ENCODE data around the gene SCARF2.

SCARF2 gene

DNA sequence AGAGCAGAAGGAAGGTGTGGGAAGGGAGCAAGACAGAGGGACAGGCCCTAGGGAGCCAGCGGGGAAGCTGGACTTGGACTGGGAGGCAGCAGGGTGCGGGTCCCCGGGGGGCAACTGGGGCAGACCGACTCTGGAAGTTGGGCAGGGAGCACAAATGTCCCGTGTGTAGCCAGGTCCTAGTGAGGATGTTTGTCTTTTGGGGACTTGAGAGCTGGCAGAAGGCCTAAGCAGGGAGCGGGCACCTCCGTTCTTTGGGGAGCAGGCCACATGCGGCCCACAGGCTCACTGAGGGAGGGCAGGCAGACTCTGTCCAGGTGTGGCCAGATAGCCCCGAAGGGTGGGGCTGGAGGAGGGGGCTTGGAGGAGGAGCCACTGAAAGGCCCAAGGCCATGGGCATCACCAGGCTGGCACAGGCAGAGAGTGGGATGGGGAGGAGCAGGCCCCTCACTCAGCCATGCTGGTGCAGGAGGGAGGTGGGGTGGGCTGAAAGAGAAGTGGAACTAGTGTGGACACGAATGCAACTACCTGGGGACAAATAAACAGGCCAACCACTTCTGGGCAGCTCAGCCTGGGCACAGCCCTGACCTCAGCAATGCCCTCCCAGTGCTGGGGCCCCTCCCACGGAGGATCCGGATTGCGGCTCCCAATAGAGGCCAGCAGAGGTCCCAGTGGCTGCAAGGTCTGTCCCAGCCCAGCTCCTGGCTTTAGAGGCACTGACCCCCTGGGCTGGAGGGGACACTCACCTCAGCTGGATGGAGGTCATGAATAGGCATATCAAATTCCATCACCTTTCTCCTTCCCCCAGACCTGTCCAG lies 1.3 kb upstream of the SCARF2 start:
- Histone ChIP-seq H3K36me3 (ENCODE audit: control insufficient read depth, insufficient read depth, low read length) (peaks cover under 1% of the 10 kb centered on the region), H3K9me3 (ENCODE audit: control insufficient read depth, low read length) (no peaks in the 10 kb centered on the region), H3K27ac (ENCODE audit: low read depth, low read length, severe bottlenecking) (no peak overlapping the region), H3K4me1 (ENCODE audit: control insufficient read depth, insufficient read depth, low read length, poor library complexity, severe bottlenecking) (peaks cover 8% of the 10 kb centered on the region), H3K4me3 (ENCODE audit: extremely low read depth, insufficient read depth, low read length, poor library complexity, severe bottlenecking) (peak overlapping the region; percentile 77)
- 69 to 74% methylated on average over 7 to 13 of the region's 13 CpGs for WGBS, 2 experiments (ENCODE audit: insufficient coverage in 2 of 2)

DNA sequence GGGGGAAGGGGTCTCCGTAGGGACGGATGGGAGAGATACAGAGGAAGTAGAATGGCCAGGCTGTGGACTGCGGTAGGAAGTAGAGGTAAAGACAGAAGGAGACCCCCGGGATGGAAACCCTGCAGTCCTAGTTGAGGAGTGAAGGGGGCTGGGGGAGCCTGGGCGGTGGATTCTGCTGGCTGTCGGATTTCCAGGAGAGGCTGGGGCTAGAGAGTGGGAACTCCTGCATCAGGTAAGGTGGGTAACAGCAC lies 727 bp upstream of the SCARF2 start:
- no peaks in the 10 kb centered on the region for H3K9me3 ChIP-seq (ENCODE audit: control insufficient read depth, low read length)
- H3K36me3 ChIP-seq (ENCODE audit: control insufficient read depth, insufficient read depth, low read length) = peaks cover 3% of the 10 kb centered on the region
- no peak overlapping the region for H3K27ac ChIP-seq (ENCODE audit: low read depth, low read length, severe bottlenecking)
- peaks cover 8% of the 10 kb centered on the region for H3K4me1 ChIP-seq (ENCODE audit: control insufficient read depth, insufficient read depth, low read length, poor library complexity, severe bottlenecking)
- peak overlapping the region; percentile 77 for H3K4me3 ChIP-seq (ENCODE audit: extremely low read depth, insufficient read depth, low read length, poor library complexity, severe bottlenecking)
- WGBS, 2 experiments (ENCODE audit: insufficient coverage in 2 of 2) = 25 to 30% methylated on average over 6 of the region's 6 CpGs

DNA sequence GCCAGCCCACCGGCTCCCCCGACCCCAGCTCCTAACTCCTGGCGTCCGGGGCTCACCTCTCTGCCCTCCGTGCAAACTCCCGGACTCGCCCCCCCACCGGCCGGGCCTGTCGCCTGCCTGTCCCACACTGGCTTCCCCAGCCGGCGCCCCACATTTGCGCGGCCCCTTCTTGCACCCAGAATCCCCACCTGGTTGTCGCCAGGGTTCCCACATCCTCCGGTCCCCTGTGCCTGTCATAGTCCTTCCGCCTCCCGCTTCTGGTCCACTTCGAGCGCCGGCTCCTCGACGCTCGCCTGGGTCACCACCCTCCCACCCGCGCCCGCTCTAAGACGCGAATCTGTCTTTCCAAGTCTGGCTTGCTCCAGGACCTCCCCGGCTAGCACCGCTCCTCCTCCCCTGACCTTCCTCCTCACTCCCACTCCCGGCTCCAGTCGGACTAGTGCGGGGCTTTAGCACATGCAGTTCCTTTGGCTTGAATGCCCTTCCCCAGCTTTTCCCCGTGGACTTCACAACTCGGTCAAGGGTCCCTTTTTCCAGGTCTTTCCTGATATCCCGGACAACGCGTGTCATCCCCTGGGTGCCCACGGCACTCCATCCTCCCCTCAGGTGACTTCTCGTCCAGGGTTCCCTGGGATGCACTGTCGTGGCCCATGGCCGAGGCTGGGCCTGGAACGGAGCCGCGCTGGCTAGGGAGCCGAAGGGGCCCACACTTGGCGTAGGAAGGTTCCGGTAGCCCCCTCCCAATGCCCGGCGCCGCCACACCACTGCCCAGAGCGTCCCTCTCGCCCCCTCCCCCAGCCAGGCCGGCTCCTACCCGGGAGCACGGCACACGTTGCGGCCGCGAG lies 635 bp downstream of the SCARF2 start:
- H3K4me1 ChIP-seq (ENCODE audit: control insufficient read depth, insufficient read depth, low read length, poor library complexity, severe bottlenecking) = peaks cover 8% of the 10 kb centered on the region
- peak overlapping the region; percentile 57 for H3K27ac ChIP-seq (ENCODE audit: low read depth, low read length, severe bottlenecking)
- 1% methylated on average over 38 to 59 of the region's 61 CpGs for WGBS, 2 experiments (ENCODE audit: insufficient coverage in 2 of 2)
- peak overlapping the region; percentile 77 for H3K4me3 ChIP-seq (ENCODE audit: extremely low read depth, insufficient read depth, low read length, poor library complexity, severe bottlenecking)
- peaks cover 3% of the 10 kb centered on the region for H3K36me3 ChIP-seq (ENCODE audit: control insufficient read depth, insufficient read depth, low read length)
- no peaks in the 10 kb centered on the region for H3K9me3 ChIP-seq (ENCODE audit: control insufficient read depth, low read length)

DNA sequence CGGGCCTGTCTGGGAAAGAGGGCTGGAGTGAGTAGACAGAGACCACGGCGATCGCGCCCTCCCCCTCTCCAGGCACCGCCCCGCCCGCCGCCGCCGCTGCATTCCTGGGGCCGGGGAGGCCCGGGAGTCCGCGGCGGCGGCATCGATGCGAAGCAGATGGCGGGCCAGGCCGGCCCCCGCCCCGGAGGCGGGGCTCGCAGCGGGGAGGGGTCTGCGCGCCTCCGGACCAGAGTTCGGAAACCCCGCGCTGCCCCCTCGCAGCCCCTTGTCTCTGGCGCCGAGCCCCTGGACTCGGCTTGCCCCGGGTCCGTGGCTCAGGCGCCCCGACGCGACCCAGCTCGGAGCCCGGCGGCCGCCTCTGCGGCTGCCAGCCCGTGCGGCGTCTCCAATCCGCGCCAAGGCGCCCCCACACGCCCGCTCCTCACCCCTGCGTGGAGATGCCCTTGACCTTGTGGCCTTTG lies 1.3 kb downstream of the SCARF2 start:
- Histone ChIP-seq H3K4me3 (ENCODE audit: extremely low read depth, insufficient read depth, low read length, poor library complexity, severe bottlenecking) (peak overlapping the region; percentile 77), H3K4me1 (ENCODE audit: control insufficient read depth, insufficient read depth, low read length, poor library complexity, severe bottlenecking) (peaks cover 9% of the 10 kb centered on the region), H3K36me3 (ENCODE audit: control insufficient read depth, insufficient read depth, low read length) (peaks cover 3% of the 10 kb centered on the region), H3K27ac (ENCODE audit: low read depth, low read length, severe bottlenecking) (peak overlapping the region; percentile 23), H3K9me3 (ENCODE audit: control insufficient read depth, low read length) (no peaks in the 10 kb centered on the region)
- WGBS, 2 experiments (ENCODE audit: insufficient coverage in 2 of 2) = 0 to 1% methylated on average over 49 to 51 of the region's 56 CpGs

DNA sequence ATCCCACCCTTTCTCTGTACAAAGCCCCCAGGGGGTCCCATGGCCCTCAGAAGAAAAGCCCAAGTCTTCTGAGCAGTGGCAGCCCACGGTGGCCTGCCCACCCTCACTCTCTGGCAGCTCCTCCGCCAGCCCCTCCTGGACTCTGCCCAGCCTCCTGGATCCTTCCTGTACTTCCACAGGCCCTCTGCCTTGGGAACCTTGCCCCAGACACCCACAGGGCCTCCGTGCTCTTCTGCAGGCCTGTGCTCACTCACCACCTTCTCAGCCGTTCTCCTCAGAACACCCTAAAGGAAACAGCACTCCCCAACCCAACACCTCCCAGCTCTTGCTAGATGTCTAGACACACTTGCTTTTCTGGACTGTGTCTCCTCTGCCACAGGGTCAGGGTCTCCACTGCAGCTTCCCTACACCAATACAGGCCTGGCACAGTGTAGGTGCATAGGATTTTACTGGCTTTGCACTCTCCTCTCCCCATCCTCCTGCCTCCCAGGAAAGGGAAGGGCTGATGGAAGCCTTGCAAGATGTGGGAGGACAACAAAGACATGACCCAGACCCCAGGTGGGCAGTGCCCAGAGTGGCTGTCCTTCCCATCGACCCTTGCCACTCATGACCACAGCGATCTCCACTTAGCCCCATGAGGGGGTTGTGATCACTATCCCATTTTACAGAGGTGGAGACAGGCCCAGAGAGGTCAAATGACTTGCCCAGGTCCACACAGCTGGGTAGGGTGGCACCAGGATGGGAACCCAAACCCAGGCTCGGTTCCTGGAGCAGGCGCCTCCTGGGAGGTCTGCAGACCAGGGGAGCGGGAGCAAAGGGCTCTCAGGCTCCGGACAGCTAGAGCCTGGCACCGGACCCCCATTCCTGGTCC lies 2.0 kb downstream of the SCARF2 start:
- Histone ChIP-seq H3K4me3 (ENCODE audit: extremely low read depth, insufficient read depth, low read length, poor library complexity, severe bottlenecking) (peak overlapping the region; percentile 77), H3K9me3 (ENCODE audit: control insufficient read depth, low read length) (no peaks in the 10 kb centered on the region), H3K36me3 (ENCODE audit: control insufficient read depth, insufficient read depth, low read length) (peaks cover 3% of the 10 kb centered on the region), H3K27ac (ENCODE audit: low read depth, low read length, severe bottlenecking) (no peak overlapping the region), H3K4me1 (ENCODE audit: control insufficient read depth, insufficient read depth, low read length, poor library complexity, severe bottlenecking) (peaks cover 13% of the 10 kb centered on the region)
- 63 to 79% methylated on average over 7 to 11 of the region's 11 CpGs for WGBS, 2 experiments (ENCODE audit: insufficient coverage in 2 of 2)

DNA sequence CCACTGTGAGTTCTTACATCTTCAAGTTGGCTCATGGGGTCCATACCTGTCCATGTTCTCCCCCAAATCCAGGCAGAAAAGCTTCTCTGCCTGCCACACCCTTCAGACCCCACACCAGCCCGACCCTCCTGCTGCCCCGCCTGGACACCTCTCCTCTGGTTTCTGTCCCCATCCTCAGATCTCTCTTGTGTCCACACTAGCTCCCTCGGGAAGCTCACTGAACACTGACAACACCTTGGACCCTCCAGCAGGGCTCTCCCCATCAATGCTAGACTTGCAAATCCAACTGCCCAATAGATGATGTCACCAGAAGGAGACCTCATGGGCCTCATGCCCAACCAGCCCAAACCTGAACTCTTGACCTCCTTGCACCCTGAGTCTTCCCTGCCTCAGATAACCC lies 2.9 kb downstream of the SCARF2 start:
- Histone ChIP-seq H3K36me3 (ENCODE audit: control insufficient read depth, insufficient read depth, low read length) (peaks cover 9% of the 10 kb centered on the region), H3K27ac (ENCODE audit: low read depth, low read length, severe bottlenecking) (no peak overlapping the region), H3K4me3 (ENCODE audit: extremely low read depth, insufficient read depth, low read length, poor library complexity, severe bottlenecking) (no peak overlapping the region), H3K4me1 (ENCODE audit: control insufficient read depth, insufficient read depth, low read length, poor library complexity, severe bottlenecking) (peaks cover 15% of the 10 kb centered on the region), H3K9me3 (ENCODE audit: control insufficient read depth, low read length) (no peaks in the 10 kb centered on the region)
- WGBS, 2 experiments (ENCODE audit: insufficient coverage in 2 of 2) = 88 to 97% methylated on average over 2 to 3 of the region's 3 CpGs

DNA sequence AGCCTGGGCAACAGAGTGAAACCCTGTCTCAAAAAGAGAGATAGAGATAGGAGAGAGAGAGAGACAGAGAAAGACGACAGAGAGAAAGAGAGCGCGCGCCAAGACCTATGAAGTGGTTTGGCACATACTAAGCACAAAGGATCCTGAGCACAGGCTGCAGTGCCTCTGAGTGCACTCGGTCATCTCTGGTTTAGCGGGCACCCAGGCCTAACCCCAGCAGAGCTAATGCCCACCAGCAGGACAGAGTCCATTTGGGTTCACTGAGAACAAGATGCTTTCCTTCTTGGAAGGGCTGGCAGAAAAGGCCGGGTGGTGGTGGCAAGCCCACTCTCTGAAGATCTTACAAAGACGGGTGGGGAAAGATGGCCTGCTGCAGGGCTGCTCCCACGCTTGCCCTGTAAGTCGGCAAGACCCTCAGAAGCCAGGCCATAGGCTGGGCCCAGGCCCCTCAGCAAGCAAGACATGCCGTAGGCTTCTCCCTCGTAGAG lies 3.3 kb downstream of the SCARF2 start:
- H3K9me3 ChIP-seq (ENCODE audit: control insufficient read depth, low read length) = no peaks in the 10 kb centered on the region
- peaks cover 14% of the 10 kb centered on the region for H3K36me3 ChIP-seq (ENCODE audit: control insufficient read depth, insufficient read depth, low read length)
- no peak overlapping the region for H3K4me3 ChIP-seq (ENCODE audit: extremely low read depth, insufficient read depth, low read length, poor library complexity, severe bottlenecking)
- 89 to 96% methylated on average over 12 of the region's 12 CpGs for WGBS, 2 experiments (ENCODE audit: insufficient coverage in 2 of 2)
- H3K27ac ChIP-seq (ENCODE audit: low read depth, low read length, severe bottlenecking) = no peak overlapping the region
- H3K4me1 ChIP-seq (ENCODE audit: control insufficient read depth, insufficient read depth, low read length, poor library complexity, severe bottlenecking) = peaks cover 19% of the 10 kb centered on the region

DNA sequence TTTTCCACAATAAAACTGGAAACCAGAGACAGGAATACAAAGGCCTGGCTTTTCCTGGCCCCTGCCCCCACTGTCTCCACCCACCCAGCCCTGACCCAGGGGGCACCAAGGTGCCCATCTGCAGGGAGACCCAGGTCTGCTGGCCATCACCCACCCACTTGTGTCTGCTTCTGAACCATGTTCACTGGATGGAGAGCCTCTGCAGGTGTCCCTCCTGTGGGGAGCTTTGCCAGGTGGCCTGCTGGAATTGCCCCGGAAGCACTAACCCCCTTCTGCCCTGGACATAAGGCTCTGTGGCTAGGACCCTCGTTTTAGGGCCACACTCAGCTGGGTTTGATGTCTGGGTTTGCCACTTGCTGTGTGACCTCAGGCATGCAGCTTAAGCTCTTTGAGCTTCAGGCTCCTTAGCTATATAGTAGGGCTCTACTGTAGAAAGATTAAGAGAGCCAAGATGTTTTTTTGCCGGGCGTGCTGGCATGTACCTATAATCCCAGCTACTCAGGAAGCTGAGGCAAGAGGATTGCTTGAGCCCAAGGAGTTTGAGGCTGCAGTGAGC lies 3.9 kb downstream of the SCARF2 start:
- Histone ChIP-seq H3K9me3 (ENCODE audit: control insufficient read depth, low read length) (no peaks in the 10 kb centered on the region), H3K4me1 (ENCODE audit: control insufficient read depth, insufficient read depth, low read length, poor library complexity, severe bottlenecking) (peaks cover 17% of the 10 kb centered on the region), H3K36me3 (ENCODE audit: control insufficient read depth, insufficient read depth, low read length) (peaks cover 19% of the 10 kb centered on the region), H3K27ac (ENCODE audit: low read depth, low read length, severe bottlenecking) (no peak overlapping the region), H3K4me3 (ENCODE audit: extremely low read depth, insufficient read depth, low read length, poor library complexity, severe bottlenecking) (no peak overlapping the region)
- WGBS, 2 experiments (ENCODE audit: insufficient coverage in 2 of 2) = 91 to 97% methylated on average over 4 of the region's 4 CpGs

DNA sequence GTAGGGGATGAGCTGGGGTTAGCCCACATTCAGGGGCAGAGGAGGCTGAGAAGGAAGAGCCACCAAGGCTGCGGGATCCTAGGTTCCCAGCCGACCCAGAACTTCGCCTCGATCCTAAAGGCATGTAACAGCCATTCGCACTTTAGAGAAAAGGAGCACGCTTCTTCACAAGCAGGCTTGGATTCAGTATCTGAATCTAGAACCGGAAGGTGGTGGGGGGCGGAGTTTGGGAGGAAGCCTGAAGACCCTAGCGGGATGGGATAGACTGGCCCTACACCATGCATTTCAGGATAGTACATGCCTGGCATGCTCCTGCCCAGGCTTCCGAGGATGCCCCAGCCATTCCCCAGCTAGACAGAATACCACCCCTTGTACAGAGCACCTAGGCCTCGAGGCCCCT lies 4.4 kb downstream of the SCARF2 start:
- Histone ChIP-seq H3K9me3 (ENCODE audit: control insufficient read depth, low read length) (no peaks in the 10 kb centered on the region), H3K27ac (ENCODE audit: low read depth, low read length, severe bottlenecking) (no peak overlapping the region), H3K36me3 (ENCODE audit: control insufficient read depth, insufficient read depth, low read length) (peaks cover 24% of the 10 kb centered on the region), H3K4me1 (ENCODE audit: control insufficient read depth, insufficient read depth, low read length, poor library complexity, severe bottlenecking) (peaks cover 12% of the 10 kb centered on the region), H3K4me3 (ENCODE audit: extremely low read depth, insufficient read depth, low read length, poor library complexity, severe bottlenecking) (no peak overlapping the region)
- WGBS, 2 experiments (ENCODE audit: insufficient coverage in 2 of 2) = 93 to 96% methylated on average over 9 to 11 of the region's 11 CpGs

DNA sequence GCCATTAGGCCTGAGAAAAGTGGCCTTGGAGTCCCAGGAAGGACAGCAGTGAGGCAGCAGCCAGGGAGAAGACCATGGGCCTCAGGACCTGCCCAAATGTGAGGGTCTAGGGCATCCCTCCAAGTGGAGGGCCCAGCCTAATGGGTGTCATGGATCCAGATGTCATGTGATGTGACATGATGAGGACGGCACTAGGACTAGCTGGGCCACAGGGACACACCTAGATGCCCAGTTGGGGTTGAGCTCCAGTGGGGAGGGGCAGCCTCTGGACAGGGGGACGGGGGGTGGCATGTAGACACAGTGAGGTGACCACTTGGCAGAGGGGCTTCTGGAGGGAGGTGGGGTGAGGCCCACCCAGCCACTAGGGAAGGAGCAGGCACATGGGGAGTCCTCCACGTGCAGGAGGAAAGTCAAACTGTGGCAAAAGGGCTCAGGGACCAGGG lies 5.4 kb downstream of the SCARF2 start:
- Histone ChIP-seq H3K27ac (ENCODE audit: low read depth, low read length, severe bottlenecking) (no peak overlapping the region), H3K4me3 (ENCODE audit: extremely low read depth, insufficient read depth, low read length, poor library complexity, severe bottlenecking) (no peak overlapping the region), H3K9me3 (ENCODE audit: control insufficient read depth, low read length) (no peaks in the 10 kb centered on the region), H3K36me3 (ENCODE audit: control insufficient read depth, insufficient read depth, low read length) (peaks cover 32% of the 10 kb centered on the region), H3K4me1 (ENCODE audit: control insufficient read depth, insufficient read depth, low read length, poor library complexity, severe bottlenecking) (peaks cover 12% of the 10 kb centered on the region)
- 83 to 98% methylated on average over 3 of the region's 3 CpGs for WGBS, 2 experiments (ENCODE audit: insufficient coverage in 2 of 2)

All from mesodermal cell (in vitro differentiated cells).